ENCODE results near the gene TSPAN3. TPM values are rescaled to one million over a fixed set of nuclear protein-coding genes. Genes with fewer than 3 reads are reported as not detected.

The TSPAN3 gene
- total RNA-seq, 1 donor from 2014 or later, result 252 TPM

GRCh38 chr15:77025083-77025901 is 45.6 kb downstream of the TSPAN3 start:
- no peak for DNase-seq (ENCODE audit: low read depth)
- H3K4me3 ChIP-seq (ENCODE audit: low read depth, low read length), result no peak overlapping the region
- TF ChIP-seq CTCF (IDR thresholded peaks at IDR 0.05; ENCODE audit: insufficient read depth, low read length, poor library complexity, severe bottlenecking), result no peak
- peaks cover 8% of the 10 kb centered on the region for H3K27me3 ChIP-seq (ENCODE audit: control insufficient read depth, insufficient read depth, low read length)
- no peaks in the 10 kb centered on the region for H3K36me3 ChIP-seq (ENCODE audit: control insufficient read depth, insufficient read depth, low read length)

GRCh38 chr15:77024273-77025082 is 46.4 kb downstream of the TSPAN3 start:
- no peak for DNase-seq (ENCODE audit: low read depth)
- Histone ChIP-seq H3K36me3 (ENCODE audit: control insufficient read depth, insufficient read depth, low read length) (no peaks in the 10 kb centered on the region), H3K4me3 (ENCODE audit: low read depth, low read length) (no peak overlapping the region), H3K27me3 (ENCODE audit: control insufficient read depth, insufficient read depth, low read length) (peaks cover 8% of the 10 kb centered on the region)
- peak; percentile 94 for TF ChIP-seq CTCF (IDR thresholded peaks at IDR 0.05; ENCODE audit: insufficient read depth, low read length, poor library complexity, severe bottlenecking)

DNA sequence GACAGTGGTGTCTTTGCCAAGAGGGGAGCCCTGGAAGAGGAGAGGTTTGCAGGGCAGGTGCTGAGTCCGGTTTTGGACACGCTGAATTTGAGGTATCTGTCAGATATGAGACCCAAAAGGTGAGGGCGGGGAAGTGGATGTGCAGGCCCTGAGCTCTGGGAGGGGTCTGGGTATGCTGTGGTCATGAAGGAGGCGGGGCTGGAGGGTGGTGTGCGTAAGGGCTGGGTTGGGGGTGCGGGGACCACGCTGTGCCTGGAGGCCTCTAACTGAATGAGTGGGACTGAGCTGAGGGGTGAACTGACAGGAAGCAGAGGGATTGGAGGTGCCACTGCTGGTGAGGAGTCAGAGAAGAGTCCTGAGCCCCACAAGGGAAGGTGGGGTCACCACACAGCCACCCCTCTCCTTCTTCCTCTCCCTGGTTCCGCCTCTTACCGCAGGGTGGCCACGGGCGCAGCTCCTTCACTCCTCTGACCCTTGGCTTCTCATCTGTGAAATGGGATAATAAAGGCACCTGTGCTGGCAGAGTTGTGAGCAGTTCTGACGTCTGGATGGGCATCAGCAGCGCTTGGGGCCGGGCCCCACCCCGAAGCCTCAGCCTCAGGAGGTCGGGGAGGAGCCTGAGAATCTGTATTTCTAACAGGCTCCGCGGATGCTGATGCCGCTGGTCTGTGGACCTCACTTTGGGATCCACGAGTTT is 47.2 kb downstream of the TSPAN3 start:
- Histone ChIP-seq H3K27me3 (ENCODE audit: control insufficient read depth, insufficient read depth, low read length) (peaks cover 8% of the 10 kb centered on the region), H3K36me3 (ENCODE audit: control insufficient read depth, insufficient read depth, low read length) (no peaks in the 10 kb centered on the region), H3K4me3 (ENCODE audit: low read depth, low read length) (no peak overlapping the region)
- DNase-seq (ENCODE audit: low read depth), result no peak
- no peak for TF ChIP-seq CTCF (IDR thresholded peaks at IDR 0.05; ENCODE audit: insufficient read depth, low read length, poor library complexity, severe bottlenecking)

- no peak for TF ChIP-seq CTCF (IDR thresholded peaks at IDR 0.05; ENCODE audit: insufficient read depth, low read length, poor library complexity, severe bottlenecking)
- H3K4me3 ChIP-seq (ENCODE audit: low read depth, low read length), result no peak overlapping the region
- H3K36me3 ChIP-seq (ENCODE audit: control insufficient read depth, insufficient read depth, low read length), result no peaks in the 10 kb centered on the region
- H3K27me3 ChIP-seq (ENCODE audit: control insufficient read depth, insufficient read depth, low read length), result peaks cover 6% of the 10 kb centered on the region
- DNase-seq (ENCODE audit: low read depth), result no peak
Measured at GRCh38 chr15:77022646-77023575, 48.0 kb downstream of the TSPAN3 start.

- no peak for DNase-seq (ENCODE audit: low read depth)
- Histone ChIP-seq H3K4me3 (ENCODE audit: low read depth, low read length) (no peak overlapping the region), H3K36me3 (ENCODE audit: control insufficient read depth, insufficient read depth, low read length) (no peaks in the 10 kb centered on the region), H3K27me3 (ENCODE audit: control insufficient read depth, insufficient read depth, low read length) (peaks cover 7% of the 10 kb centered on the region)
- TF ChIP-seq CTCF (IDR thresholded peaks at IDR 0.05; ENCODE audit: insufficient read depth, low read length, poor library complexity, severe bottlenecking), result no peak
Measured at GRCh38 chr15:77021803-77022381, 49.0 kb downstream of the TSPAN3 start.
